Measurements from ENCODE around the gene SRM.

SRM gene

GRCh38 chr1:11012260-11013159 lies 47.3 kb downstream of the SRM start, which contains the start of gene TARDBP:
Gene TARDBP (plus strand): TSS chr1:11012654. CDS start chr1:11013728, 1,074 bp downstream.
- peak; percentile 90 for DNase-seq
